Activated CD4-positive, alpha-beta T cell treated with anti-CD3 and anti-CD28 coated beads, Interleukin-2, amount 10 ng/mL, durations not matched to agents 7 days and 5 days (primary cell): ENCODE data around the gene RAB11FIP3. TPM values are rescaled to one million over a fixed set of nuclear protein-coding genes. Genes with fewer than 3 reads are reported as not detected.
A peak's percentile ranks its signal among the peaks of the same experiment; 100 is the strongest.

Experiments
- CTCF ChIA-PET: fragments of 350-600 bp; sonication (Branson Sonifier 250); formaldehyde crosslinking; loops from one replicate; lab custom pipeline; 2021; ENCODE audit warnings: antibody characterized with exemption; lab: Charles Lee
- POLR2A ChIA-PET: fragments of 350-600 bp; sonication (Branson Sonifier 250); formaldehyde crosslinking; loops from one replicate; lab custom pipeline; 2021; ENCODE audit warnings: antibody characterized with exemption; lab: Charles Lee
- DNase-seq: peaks from one replicate; pipeline ENCODE4 v3.0.0-alpha.2; 2020
- H3K27ac Mint-ChIP-seq: one replicate; pipeline ENCODE4 v1.8.0; 2021; ENCODE audit warnings: mild to moderate bottlenecking, moderate library complexity, mixed read lengths
- H3K27me3 Mint-ChIP-seq: one replicate; pipeline ENCODE4 v1.8.0; 2021; ENCODE audit warnings: mixed read lengths
- H3K36me3 Mint-ChIP-seq: one replicate; pipeline ENCODE4 v1.8.0; 2021; ENCODE audit warnings: low read depth, mixed read lengths
- H3K4me1 Mint-ChIP-seq: one replicate; pipeline ENCODE4 v1.8.0; 2021; ENCODE audit warnings: mixed read lengths
- H3K4me3 Mint-ChIP-seq: one replicate; pipeline ENCODE4 v1.8.0; 2021; ENCODE audit warnings: mild to moderate bottlenecking, moderate library complexity, mixed read lengths
- H3K9me3 Mint-ChIP-seq: one replicate; pipeline ENCODE4 v1.8.0; 2021; ENCODE audit warnings: mixed read lengths
- microRNA-seq: library from miRNA; unstranded; fragments of <30 nt; microRNA quantifications from one replicate; pipeline ENCODE4 v1.2.0, GENCODE V29; 2021; ENCODE audit warnings: borderline microRNAs expressed, borderline replicate concordance
- total RNA-seq, 2 experiments: library from RNA; stranded (reverse); gene quantifications; one replicate each; pipeline ENCODE4 v1.2.3, GENCODE V29; 2021

Gene RAB11FIP3
- total RNA-seq, 2 experiments from 2014 or later: 22.7 to 26.0 TPM

GRCh38 chr16:568401-569258, 143.2 kb downstream of the RAB11FIP3 start:
- DNase-seq: no peak
- ChIA-PET CTCF (interaction anchor here (0.5 kb wide), 1 partner anchor 8 kb away, joined by 4 read pairs; no protein-coding TSS in a partner anchor), POLR2A (no interaction called here)
- Mint-ChIP-seq H3K27ac (peak overlapping the region; percentile 93), H3K36me3 (no peaks in the 10 kb centered on the region), H3K4me1 (peaks cover 31% of the 10 kb centered on the region), H3K9me3 (no peaks in the 10 kb centered on the region), H3K4me3 (peak overlapping the region; percentile 83), H3K27me3 (no peaks in the 10 kb centered on the region)

- peaks cover 31% of the 10 kb centered on the region for H3K4me1 Mint-ChIP-seq
- H3K27me3 Mint-ChIP-seq: no peaks in the 10 kb centered on the region
- H3K4me3 Mint-ChIP-seq: peak within 1 kb of the TSS; percentile 83
- peak within 1 kb of the TSS; percentile 93 for H3K27ac Mint-ChIP-seq
- DNase-seq: peak; percentile 63
- H3K36me3 Mint-ChIP-seq: no peaks in the 10 kb centered on the region
- ChIA-PET POLR2A (no interaction called here), CTCF (no interaction called here)
- H3K9me3 Mint-ChIP-seq: no peaks in the 10 kb centered on the region
Measured at GRCh38 chr16:569445-570254, 144.2 kb downstream of the RAB11FIP3 start, which contains the start of gene PIGQ. TSS of gene PIGQ (plus strand) at chr16:569968. CDS start at chr16:574075, 4,107 bp downstream.

Small RNAs within 50 kb of the gene (microRNA-seq; reads per million reads assigned to microRNA genes)
- 2.7 reads per million, percentile 13 among the genes with 10 or more reads in this experiment for gene MIR3176
- not detected for gene MIR5587

Other genes starting within 250 kb of the RAB11FIP3 start
- gene HBA1, start 249.0 kb upstream of the RAB11FIP3 start, total RNA-seq: not detected
- gene HBQ1, start 245.2 kb upstream of the RAB11FIP3 start, total RNA-seq: not detected
- gene LUC7L, start 196.2 kb upstream of the RAB11FIP3 start, total RNA-seq: 10 to 100 TPM; 52.6 to 53.7 TPM
- 10 to 100 TPM; 16.0 to 19.6 TPM for gene FAM234A, start 190.8 kb upstream of the RAB11FIP3 start, total RNA-seq
- gene RGS11, start 149.7 kb upstream of the RAB11FIP3 start, total RNA-seq: not detected
- not detected for gene ARHGDIG, start 145.1 kb upstream of the RAB11FIP3 start, total RNA-seq
- gene PDIA2, start 142.5 kb upstream of the RAB11FIP3 start, total RNA-seq: not detected
- 10 to 100 TPM; 25.5 to 30.6 TPM for gene AXIN1, start 72.9 kb upstream of the RAB11FIP3 start, total RNA-seq
- 10 to 100 TPM; 78.4 to 80.0 TPM for gene MRPL28, start 55.1 kb upstream of the RAB11FIP3 start, total RNA-seq
- gene PGAP6, start 43.7 kb upstream of the RAB11FIP3 start, total RNA-seq: 10 to 100 TPM; 85.2 to 99.2 TPM
- gene NME4, start 28.4 kb upstream of the RAB11FIP3 start, total RNA-seq: 10 to 100 TPM; 27.0 to 30.9 TPM
- 1 to 10 TPM; 5.3 to 6.9 TPM for gene DECR2, start 23.8 kb upstream of the RAB11FIP3 start, total RNA-seq
- 10 to 100 TPM; 59.1 to 72.1 TPM for gene CAPN15, start 102.1 kb downstream of the RAB11FIP3 start, total RNA-seq
- not detected for gene PRR35, start 134.7 kb downstream of the RAB11FIP3 start, total RNA-seq
- gene NHLRC4, start 141.4 kb downstream of the RAB11FIP3 start, total RNA-seq: 1 to 10 TPM; 1.9 to 2.7 TPM
- gene PIGQ, start 144.3 kb downstream of the RAB11FIP3 start, total RNA-seq: 10 to 100 TPM; 44.5 to 46.1 TPM
- 10 to 100 TPM; 13.3 to 17.6 TPM for gene RAB40C, start 164.4 kb downstream of the RAB11FIP3 start, total RNA-seq
- 1 to 10 TPM; 1.8 to 2.7 TPM for gene WFIKKN1, start 205.3 kb downstream of the RAB11FIP3 start, total RNA-seq
- gene METTL26, start 210.7 kb downstream of the RAB11FIP3 start, total RNA-seq: 10 to 100 TPM; 63.7 to 78.0 TPM
- gene MCRIP2, start 216.2 kb downstream of the RAB11FIP3 start, total RNA-seq: 10 to 100 TPM; 17.3 to 20.2 TPM
- 10 to 100 TPM; 54.9 to 81.6 TPM for gene WDR90, start 223.7 kb downstream of the RAB11FIP3 start, total RNA-seq
- 100 to 1,000 TPM; 128 to 150 TPM for gene RHOT2, start 242.5 kb downstream of the RAB11FIP3 start, total RNA-seq